RKO (cell line): Measurements from ENCODE around the gene SLC9A8.
"Not testable (repeated sequence)": the region's sequence is repeated elsewhere in the genome, so short reads cannot be mapped to it uniquely, and the experiment has no call there.

Experiments
- DNase-seq: peaks from one replicate; pipeline ENCODE4 v3.0.0-alpha.2; 2016; ENCODE audit warnings: low spot score

The SLC9A8 gene, protein sequence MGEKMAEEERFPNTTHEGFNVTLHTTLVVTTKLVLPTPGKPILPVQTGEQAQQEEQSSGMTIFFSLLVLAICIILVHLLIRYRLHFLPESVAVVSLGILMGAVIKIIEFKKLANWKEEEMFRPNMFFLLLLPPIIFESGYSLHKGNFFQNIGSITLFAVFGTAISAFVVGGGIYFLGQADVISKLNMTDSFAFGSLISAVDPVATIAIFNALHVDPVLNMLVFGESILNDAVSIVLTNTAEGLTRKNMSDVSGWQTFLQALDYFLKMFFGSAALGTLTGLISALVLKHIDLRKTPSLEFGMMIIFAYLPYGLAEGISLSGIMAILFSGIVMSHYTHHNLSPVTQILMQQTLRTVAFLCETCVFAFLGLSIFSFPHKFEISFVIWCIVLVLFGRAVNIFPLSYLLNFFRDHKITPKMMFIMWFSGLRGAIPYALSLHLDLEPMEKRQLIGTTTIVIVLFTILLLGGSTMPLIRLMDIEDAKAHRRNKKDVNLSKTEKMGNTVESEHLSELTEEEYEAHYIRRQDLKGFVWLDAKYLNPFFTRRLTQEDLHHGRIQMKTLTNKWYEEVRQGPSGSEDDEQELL

GRCh38 chr20:49812507-49813304 is at the start of gene SLC9A8:
Gene SLC9A8, plus strand, starts transcription at chr20:49812828. Its CDS starts 95 bp downstream, at chr20:49812923.
- DNase-seq: peak; percentile 99

DNA sequence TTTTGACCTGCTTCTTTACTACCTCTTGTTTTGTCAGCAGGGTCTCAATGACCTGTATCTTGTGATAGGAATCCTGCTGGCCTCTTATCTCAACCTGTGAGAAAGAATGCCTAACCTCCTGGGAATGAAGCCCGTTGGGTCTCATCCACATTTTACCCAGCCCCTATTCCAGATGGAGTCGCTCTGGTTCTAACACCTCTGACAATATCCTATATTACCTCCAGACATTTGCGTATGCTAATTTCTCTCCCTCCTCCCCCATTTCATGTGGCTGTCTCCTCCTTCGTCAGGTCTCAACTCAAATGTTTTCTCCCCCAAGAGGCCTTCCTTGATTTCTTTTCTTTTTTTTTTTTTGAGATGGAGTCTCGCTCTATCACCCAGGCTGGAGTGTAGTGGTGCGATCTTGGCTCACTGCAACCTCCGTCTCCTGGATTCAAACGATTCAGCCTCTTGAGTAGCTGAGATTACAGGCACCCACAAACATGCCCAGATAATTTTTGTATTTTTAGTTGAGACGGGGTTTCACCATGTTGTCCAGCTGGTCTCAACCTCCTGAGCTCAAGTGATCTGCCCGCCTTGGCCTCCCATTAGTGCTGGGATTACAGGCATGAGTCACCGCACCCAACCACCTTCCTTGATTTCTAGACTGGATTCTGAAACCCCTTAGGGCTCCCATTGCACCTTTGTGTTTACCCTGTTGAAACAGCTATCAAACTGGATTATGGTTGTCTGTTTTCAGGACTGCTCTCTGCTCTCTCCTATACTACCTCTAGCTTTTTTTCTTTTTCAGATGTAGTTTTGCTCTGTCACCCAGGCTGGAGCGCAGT is 49.5 kb upstream of the SLC9A8 start:
- no peak for DNase-seq

DNA sequence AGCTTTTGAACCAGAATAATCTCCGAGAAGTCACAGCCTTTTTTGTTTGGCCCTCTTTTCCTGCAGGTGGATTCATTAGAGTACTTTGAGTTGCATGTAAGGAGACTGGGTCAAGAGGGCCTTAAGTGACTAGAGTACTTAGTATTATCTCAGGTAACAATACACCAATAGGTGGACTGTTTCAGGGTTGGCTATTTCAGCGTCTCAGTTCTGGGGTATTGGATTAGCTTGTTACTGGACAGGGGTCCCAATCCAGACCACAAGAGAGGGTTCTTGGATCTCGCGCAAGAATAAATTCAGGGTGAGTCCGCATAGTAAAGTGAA is 47.3 kb upstream of the SLC9A8 start:
- DNase-seq: no peak

DNA sequence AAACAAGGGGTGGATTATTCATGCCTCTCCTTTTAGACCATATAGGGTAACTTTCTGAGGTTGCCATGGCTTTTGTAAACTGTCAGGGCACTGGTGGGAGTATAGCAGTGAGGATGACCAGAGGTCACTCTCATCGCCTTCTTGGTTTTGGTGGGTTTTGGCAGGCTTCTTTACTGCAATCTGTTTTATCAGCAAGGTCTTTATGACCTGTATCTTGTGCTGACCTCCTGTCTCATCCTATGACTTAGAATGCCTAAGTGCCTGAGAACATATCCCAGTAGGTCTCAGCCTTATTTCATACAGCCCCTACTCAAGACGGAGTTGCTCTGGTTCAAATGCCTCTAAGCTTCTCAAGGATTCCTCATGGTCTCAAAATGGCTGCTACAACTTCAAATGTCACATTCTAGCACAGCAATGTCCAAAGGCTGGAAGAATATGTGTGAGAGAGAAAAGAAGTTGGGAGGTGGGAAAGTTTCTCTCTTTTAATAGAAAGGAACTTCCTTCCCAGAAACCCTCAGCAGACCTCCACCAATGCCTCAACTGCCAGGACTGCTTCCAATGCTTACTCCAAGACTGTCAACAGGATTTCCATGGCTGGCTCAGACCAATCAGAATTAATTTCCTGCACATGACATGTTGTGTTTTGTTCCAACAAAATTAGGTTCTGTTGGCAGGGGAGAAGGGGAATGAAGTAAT is 46.6 kb upstream of the SLC9A8 start:
- DNase-seq: no peak

DNA sequence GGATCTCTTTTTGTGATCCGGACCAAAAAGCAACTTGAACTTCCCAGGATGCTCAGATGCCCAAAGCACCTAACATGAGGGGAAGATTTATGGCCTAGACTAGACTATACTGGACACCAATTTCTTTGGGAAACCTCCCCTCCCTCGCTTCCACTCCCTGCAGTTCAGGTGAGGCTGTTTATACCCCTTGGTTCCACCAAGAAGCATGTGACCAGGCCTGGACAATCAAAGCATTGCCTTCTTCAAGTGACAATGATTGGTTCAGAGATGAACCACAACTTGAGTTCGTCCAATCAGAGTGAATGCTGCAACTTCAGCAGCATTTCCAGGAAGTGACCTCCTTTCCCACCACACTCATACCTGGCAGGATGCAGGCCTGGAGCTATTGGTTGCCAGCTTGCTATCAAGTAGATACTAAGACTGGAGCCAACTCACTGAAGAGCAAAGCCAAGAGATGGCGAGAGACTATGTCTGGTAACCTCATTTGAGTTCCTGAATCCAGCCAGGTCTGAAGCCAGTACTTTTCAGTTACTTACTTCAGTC is 45.6 kb upstream of the SLC9A8 start:
- DNase-seq: no peak

GRCh38 chr20:49768204-49769047 is 44.2 kb upstream of the SLC9A8 start:
- DNase-seq: no peak

GRCh38 chr20:49769048-49769581 is 43.5 kb upstream of the SLC9A8 start:
- DNase-seq: no peak

DNA sequence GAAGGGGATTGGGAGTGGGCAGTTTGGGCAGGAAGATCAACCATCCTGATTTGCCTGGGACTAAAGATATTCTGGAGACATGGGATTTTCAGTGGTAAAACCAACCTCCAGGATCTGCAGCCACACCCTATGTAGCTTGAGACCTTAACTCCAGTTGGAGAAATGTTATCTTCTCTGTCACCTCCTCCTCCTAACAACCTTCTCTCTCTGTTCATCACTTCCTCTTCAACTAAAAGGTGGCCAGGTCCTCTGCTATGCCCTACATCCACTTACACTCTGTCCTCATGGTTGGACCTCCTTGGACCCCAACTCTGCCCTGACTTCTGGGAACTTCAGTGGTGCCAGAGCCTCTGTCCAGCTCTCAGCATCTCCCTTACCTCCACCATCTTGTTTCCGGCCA is 42.0 kb upstream of the SLC9A8 start:
- DNase-seq: no peak

GRCh38 chr20:49774213-49774612 is 38.4 kb upstream of the SLC9A8 start:
- DNase-seq: not testable (repeated sequence)

- peak; percentile 81 for DNase-seq
Observed at GRCh38 chr20:49775229-49775693, 37.4 kb upstream of the SLC9A8 start.

DNA sequence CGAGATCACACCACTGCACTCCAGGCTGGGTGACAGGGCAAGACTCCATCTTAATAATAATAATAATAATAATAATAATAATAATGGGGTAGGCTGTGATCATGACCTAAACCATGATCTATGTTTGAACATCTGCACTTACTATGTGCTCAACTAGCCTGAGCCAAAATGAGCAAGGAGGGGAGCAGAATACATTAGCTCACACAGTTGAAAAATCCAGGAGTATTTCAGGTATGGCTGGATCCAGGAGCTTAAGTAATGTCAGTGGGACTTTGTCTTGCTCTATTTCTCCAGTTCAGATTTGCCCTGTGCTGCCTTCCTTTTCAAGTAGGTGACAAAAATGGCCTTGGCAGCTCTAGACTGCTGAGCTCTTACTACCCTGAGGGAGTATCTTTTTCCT is 32.7 kb upstream of the SLC9A8 start:
- no peak for DNase-seq

GRCh38 chr20:49781676-49782075 is 31.0 kb upstream of the SLC9A8 start:
- no peak for DNase-seq

GRCh38 chr20:49782439-49782838 is 30.2 kb upstream of the SLC9A8 start:
- not testable (repeated sequence) for DNase-seq

DNA sequence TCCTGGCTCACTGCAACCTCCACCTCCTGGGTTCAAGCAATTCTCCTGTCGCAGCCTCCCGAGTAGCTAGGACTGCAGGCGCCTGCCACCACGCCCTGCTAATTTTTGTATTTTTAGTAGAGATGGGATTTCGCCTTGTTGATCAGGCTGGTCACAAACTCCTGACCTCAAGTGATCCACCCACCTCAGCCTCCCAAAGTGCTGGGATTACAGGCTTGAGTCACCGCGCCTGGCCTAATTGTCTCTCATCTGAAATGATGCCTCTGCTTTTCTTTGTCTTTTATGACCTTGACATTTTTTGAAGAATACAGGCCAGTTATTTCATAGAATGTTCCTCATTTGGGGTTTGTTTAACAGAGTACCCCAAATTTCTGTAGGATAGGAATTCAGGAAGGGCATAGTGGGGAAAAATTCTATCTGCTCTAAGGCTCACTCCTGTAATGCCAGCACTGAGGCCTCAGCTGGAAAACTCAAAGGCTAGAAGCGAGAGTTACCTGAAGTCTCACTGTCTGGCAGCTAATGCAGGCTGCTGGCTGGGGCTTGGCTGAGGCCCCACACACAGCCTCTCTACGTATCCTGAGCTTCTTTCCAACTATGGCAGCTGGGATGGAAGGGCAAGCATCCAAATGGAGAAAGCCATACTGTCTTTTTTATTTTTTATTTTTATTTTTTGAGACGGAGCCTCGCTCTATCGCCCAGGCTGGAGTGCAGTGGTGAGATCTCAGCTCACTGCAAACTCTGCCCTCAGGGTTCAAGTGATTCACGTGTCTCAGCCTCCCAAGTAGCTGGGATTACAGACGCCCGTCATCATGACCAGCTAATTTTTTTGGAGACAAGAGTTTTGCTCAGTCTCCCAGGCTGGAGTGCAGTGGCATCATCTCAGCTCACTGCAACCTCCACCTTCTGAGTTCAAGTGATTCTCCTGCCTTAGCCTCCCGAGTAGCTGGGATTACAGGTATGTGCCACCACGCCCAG is 29.3 kb upstream of the SLC9A8 start:
- not testable (repeated sequence) for DNase-seq

GRCh38 chr20:49784291-49784690 is 28.3 kb upstream of the SLC9A8 start:
- no peak for DNase-seq

- no peak for DNase-seq
Observed at GRCh38 chr20:49785149-49785851, 27.3 kb upstream of the SLC9A8 start.

DNA sequence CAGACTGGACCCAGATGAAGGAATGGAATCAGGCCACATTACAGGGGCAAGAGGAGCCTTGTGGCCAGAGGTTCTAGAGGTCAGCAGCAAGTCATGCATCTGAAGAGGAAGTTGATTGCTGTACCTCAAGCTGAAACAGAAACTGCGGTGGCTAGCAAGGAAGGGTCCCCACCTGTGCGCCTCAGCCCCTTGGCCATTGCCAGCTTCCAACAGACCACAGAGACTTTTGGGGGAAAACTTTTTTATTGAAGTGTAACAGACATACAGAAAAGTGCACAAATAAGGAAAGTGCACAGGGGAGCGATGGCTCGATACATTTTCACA is 26.8 kb upstream of the SLC9A8 start:
- DNase-seq: no peak

DNA sequence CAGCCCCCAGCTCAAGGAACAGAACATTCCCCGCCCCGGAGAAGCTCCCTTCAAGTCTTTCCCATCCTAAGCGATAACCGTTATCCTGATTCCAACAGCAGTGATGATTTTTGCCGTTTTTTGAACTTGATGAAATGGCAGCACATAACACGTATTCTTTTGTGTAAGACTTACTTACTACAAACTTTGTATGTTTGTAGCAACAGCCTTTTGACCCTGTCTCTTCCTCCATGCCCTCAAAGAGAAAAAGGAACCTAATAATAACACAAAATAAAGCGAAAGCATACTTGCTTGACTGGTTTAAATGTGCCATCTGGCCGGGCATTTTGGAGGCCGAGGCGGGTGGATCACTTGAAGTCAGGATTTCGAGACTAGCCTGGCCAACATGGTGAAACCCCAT is 26.4 kb upstream of the SLC9A8 start:
- DNase-seq: no peak
